Activated CD4-positive, alpha-beta T cell treated with anti-CD3 and anti-CD28 coated beads, Interleukin-2, amount 50 U/mL, for 16 hours (primary cell): Measurements from ENCODE around the gene TNNI2.

Experiments
- DNase-seq: peaks from one replicate; pipeline ENCODE4 v3.0.0-alpha.2; 2020

Gene TNNI2

GRCh38 chr11:1822648-1823375, 16.0 kb upstream of the TNNI2 start:
- DNase-seq: no peak

GRCh38 chr11:1823376-1824220, 15.2 kb upstream of the TNNI2 start:
- DNase-seq: no peak

- no peak for DNase-seq
Measured at GRCh38 chr11:1824221-1825038, 14.4 kb upstream of the TNNI2 start.

DNA sequence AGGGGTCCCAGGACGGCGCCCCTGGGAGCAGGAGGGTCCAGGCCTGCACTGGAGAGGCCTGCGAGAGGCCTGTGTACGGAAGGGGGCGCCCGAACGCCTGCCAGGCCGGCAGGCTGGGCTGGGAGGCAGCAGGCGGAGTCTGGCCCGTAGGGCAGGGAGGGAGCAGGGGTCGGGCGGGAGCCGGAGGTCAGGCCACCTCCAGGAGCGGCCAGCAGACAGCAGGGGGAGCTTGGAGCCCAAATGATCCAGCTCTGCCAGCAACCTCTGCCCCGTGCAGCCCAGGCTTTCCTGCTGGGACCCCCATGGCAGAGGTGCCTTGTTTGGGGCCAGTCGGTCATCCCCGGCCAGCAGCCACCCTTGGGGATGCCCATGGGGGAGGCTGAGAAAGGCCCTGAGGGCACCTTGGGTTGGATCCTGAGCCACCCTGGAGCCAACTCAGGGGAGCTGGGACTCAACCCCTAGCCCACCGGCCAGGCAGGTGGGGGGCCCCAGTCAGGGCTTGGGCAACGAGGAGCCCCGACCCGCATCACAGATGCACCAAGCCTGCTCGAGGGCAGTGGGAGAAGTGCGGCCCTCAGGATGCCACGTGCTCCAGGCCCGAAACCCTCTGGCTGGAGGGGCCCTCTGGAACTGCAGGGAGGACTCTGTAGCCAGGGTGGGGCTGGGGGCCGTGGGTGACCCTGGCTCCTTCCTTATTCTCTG, 13.6 kb upstream of the TNNI2 start:
- no peak for DNase-seq

GRCh38 chr11:1825785-1826451, 12.9 kb upstream of the TNNI2 start:
- DNase-seq: no peak

- no peak for DNase-seq
Measured at GRCh38 chr11:1826552-1827094, 12.2 kb upstream of the TNNI2 start.

- no peak for DNase-seq
Measured at GRCh38 chr11:1827095-1827813, 11.5 kb upstream of the TNNI2 start.

DNA sequence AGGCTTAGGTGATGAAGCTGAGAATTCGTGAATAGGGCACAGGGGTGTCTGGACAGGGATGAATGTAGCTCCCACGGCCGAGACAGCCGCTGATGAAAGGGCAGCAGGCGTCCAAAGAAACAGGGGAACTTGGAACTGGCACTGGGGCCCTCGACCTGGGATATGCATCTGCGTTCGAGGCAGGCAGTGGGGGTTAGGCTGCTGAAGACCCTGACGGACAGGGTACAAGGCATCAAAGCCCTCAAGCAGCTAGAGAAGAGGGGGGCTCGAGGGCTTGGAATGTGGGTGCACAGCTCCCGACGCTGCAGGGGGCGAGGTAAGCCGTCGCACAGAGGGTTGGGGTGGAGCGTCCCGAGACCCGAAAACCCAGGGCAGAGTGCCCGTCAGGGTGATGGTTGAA, 10.8 kb upstream of the TNNI2 start:
- DNase-seq: no peak

- DNase-seq: no peak
Measured at GRCh38 chr11:1828542-1828941, 10.2 kb upstream of the TNNI2 start.

DNA sequence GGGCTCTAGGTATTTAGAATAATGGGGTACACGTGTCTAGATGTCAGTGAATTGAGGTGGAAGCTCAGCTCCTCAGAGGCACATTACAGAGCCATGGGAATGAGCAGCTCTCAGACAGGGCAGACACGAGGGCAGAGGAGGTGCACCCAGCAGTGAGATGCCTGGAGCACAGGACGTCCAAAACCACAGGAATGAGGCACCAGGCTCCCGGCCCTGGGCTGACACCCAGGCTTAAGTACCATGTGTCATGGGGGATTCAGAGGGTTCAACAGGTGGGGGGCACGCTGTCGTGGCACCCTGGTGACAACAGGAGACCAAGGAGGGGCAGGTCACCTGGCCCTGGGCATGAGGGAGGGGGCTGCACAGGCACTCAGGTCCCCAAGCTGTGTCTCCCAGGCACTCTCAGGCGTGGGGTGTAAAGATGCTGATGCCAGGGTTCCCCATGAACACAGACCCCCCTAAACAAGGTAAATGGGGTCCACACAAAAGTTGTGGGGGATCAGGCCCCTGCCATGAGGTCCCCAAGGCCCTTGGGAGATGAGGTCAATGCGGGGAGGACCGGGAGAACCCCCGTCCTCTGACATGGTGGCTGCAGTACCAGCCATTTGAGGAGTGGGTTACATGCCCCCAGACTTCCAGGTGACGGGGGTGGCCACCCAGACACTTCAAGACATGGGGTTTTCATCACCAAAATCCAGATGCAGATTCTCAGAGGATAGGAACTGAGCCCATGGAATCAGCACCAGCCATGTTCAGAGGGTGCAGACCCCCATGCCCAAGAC, 9.6 kb upstream of the TNNI2 start:
- no peak for DNase-seq

- no peak for DNase-seq
Measured at GRCh38 chr11:1830004-1830321, 8.8 kb upstream of the TNNI2 start.

DNA sequence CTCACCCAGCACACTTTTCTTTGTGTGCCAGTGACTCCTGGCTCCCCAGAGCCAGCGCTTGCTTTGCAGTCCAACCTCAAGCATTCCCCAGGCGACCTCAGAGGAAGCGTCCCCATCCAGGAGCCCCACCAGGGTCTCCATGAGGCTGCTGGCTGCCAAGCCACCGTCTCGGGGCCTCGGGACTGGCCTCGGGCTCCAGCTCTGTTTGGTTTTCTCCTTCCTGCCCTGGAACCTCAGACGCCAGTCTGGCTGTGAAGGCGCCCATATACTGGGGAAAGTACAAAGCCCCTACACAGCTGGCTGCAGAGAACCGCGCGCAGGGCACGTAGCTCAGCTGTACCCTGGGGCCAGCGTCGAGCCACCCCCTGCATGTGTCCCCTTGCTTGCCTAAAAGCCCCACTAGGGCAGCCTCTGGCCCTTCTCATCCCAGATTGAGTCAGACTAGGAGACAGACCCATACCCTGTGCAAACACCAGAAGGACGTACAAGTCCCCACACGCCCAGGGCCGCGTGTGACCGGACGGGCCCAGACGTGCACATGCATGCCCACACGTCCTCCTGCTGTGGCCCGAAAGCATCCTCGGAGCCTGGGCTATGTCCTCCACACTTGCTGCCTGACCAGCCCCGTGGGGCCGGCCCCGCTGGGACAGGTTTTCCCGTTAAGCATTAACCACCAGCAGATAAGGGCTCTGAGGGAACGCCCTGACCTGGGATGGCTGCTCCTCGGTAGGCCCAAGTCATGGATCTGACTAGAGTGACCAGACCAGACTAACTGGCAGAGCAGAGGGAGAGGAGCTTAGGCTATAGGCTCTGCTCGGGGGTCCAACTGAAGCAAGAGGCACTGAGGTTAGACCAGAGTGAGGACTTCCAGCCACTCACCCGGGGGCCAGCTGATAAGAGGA, 8.2 kb upstream of the TNNI2 start:
- DNase-seq: no peak

DNA sequence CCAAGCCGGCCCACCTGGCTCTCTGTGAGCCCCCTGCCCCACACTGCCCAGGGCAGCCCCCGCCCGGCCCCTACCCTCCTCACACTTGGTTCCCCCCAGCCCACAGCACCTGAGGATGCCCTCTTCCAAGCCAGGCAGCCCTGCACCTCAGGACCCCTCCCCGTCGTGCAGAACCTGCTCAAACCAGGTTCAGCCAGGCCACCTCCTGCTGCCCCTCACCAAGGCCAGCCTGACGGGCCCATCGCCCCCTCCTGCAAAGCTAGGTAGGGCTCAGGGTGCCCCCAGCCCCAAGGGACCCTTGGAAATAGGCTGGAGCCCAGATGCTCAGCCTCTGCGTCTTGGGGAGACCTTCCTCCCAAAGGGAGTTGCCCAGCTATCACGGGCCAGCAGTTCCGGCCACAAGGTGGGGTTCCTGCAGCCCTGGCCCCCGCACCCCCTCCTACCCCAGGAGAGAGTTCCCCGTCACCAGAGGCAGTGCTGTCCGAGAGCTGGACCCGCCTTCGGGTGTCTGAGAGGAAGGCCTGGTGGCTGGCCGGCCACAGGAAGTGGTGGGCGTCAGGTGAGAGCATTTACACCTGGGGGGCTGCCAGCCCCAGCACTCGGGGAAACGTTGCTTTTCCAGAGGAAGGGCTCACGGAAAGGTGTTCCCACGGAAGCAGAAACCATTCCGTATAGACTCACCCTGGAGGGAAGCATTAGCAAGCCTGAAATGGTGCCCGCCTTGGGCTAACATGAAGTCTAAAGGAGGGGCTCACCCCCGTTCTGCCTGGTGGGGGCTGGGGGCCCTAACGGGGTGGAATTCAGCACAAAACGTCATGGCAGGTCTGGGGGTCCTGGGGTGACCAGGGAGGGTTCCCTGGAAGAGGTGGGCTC, 7.2 kb upstream of the TNNI2 start:
- DNase-seq: no peak

- DNase-seq: peak; percentile 46
Measured at GRCh38 chr11:1832211-1832919, 6.4 kb upstream of the TNNI2 start.

- no peak for DNase-seq
Measured at GRCh38 chr11:1832920-1833295, 5.9 kb upstream of the TNNI2 start.

DNA sequence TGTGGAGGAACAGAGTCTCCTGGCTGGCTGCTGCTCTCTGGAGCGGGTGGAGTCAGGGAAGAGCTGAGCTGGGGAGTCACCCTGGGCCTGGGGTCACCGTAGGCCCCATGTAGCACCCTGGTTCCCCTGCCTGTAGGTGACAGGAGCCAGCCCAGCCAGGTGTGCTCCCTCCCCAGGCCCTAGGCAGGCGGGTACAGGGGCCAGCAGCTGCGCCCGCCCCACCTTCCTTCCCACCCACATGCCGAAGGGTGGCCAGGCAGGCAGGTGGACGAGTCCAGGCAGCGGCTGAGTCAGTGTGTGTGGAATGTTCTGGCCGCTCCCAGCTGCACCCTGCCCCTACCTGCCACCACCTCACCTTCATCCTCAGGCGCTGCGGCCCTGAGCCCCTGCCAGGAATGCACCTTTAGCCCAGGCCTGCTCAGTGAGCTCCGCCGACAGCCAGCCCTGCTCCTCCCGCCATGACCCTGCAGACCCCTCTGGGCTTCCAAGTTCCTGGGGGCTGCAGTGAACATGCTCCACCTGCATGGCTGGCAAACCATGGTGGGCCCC, 4.6 kb upstream of the TNNI2 start:
- DNase-seq: no peak
